Measurements from ENCODE around the gene CYP19A1.

The CYP19A1 gene

DNA sequence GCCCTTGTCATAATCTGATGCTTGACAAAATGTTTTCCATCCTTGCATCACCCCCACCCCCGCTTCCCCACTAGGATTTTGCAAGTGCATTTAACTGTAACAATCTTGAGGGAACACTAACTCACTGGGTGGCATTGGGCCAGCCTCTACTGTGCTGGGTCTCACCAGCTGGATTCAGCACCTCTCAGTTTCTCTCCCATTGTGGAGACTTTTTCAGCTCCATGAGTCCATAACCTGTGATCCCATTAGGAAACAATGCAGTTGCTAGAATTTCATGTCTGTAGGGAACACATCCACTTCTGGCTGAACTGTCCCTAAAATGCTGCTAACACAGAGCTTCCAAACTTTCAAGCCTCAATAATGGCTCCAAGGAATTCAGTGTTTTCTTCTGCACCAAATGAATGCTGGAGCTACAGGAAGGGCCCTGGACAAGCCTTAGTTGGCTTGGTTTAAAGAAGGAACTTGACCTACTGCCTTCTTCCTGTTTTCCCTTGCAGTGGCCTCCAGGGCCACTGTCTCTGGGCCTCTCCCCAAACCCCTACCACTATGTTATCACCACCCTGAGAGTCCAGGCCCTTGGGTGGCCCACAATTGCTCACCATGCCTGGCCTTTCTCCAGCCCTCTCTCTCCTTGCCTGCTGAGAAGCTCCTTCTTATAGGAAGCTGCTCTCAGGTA lies 15.6 kb downstream of the CYP19A1 start:
- no peak for DNase-seq

DNA sequence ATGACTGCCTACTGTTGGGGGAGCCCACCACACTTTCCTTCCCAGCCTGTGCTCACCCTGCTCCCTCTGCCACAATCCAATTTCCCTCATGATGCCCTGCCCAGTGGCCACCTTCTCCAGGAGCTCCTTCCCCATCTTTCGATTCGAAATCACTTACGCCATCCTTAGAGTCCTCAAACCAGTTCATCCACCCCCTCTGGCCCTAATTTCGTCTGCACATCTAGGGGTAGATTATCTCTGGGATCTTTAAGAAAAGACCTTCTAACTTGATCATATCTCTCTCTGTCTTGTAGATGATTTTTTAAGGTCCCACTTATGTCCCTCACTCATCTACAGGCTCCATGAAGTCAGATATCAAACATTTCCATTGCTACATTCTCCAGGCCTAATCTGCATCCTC lies 17.1 kb downstream of the CYP19A1 start:
- DNase-seq = no peak

DNA sequence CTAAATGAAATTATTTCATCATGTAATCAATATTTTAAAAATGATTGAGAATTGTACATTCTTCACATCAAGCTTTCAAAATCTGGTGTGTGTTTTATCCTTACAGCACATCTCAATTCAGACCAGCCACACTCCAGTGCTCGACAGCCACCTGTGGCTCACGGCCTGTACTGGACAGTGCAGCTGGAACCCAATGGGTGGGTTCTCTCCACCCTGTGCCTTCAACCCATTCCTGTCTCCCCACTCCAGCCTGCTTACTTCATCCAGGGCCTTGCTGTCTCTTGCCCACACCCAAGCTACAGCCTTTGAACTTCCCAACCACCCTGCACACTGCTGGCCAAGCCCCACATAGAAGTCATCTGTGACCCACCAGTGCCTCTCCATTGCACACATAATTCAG lies 17.6 kb downstream of the CYP19A1 start:
- DNase-seq = no peak

DNA sequence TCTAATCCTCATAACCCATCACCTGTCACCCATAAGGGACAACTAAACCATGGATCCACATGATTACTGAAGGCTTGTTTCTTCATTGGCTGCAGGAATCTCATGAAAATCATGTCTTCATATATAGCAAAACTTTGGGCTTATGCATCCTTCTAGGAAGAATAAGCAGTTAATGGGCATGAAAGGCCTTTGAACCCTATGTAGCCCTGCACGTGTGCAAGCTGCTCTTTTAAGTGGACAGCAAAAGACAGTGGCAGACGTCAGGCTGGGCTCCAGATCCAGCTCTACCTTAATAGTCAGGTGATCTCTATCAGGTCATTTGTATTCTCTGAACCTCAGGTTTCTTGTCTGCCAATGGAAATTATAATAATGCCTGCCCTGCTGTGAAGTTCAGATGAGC lies 18.9 kb downstream of the CYP19A1 start:
- DNase-seq = no peak

DNA sequence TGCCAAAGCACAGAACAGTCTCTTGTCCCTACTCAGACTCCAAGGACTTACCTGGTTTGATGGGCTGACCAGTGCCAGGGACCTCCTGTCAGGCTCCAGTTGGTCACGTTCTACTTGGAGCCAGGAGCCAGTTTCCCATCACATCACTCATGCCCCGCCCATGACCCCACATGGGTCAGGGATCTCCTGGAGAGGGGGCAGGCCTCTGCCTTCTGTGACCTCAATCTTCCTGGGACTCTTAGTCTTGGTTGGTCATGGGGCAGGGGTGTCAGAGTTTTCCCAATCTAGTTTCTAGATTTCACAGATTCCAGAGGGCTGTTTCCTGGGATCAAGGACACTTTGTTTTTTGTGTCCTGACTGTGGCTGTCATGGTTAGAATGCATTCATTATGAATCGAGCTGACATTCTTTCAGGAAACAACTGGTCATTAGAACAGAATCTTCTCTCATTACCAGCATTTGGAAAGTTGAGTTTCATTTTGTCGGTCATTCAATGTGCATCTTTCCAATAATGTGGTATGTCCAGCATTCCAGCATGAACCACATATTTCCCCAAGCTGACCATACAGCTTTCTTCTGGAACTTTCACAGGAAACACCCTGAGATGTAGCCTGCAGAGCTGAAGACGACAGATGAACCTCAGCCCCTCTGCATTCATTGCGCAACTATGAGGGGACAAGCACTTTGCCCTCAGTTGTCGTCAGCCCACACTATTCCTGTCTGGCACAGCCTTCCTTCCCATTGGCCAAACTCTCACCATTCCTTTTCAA lies 19.8 kb downstream of the CYP19A1 start:
- DNase-seq = no peak

DNA sequence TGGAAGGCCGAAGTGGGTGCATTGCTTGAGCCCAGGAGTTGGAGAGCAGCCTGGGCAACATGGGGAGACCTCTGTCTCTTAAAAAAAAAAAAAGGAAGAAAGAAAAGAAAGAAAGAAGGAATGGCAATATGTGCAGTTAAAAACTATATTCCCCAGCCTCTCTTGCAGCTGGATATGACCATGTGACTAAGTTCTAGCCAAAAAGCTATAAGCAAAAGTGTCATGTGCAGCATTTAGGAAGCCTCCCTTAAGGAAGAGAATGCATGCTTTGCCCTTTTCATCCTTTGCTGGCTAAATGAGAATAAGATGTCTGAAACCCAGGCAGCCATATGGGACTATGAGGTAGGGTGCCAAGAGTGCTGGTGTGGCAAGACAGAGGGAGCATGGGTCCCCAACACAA lies 21.8 kb downstream of the CYP19A1 start:
- no peak for DNase-seq

DNA sequence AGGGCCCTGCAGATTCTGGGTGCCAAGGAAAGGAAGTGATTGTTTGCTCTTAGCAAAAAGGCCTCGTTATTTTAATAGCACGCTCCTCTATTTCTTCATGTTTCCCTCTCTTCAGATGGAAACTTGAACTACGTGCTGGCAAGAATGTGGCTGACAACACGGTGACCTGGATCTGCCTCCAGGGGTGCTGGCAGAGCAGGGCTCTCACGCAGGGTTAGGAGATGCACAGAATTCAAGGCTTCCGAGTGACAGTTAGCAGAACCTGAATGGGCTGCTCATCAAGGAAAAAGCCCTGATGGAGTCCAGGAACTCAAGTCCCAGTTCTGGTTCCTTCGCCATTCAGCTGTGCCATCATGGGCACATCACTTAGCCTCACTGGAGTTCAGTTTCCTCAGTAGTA lies 22.7 kb downstream of the CYP19A1 start:
- DNase-seq = no peak

DNA sequence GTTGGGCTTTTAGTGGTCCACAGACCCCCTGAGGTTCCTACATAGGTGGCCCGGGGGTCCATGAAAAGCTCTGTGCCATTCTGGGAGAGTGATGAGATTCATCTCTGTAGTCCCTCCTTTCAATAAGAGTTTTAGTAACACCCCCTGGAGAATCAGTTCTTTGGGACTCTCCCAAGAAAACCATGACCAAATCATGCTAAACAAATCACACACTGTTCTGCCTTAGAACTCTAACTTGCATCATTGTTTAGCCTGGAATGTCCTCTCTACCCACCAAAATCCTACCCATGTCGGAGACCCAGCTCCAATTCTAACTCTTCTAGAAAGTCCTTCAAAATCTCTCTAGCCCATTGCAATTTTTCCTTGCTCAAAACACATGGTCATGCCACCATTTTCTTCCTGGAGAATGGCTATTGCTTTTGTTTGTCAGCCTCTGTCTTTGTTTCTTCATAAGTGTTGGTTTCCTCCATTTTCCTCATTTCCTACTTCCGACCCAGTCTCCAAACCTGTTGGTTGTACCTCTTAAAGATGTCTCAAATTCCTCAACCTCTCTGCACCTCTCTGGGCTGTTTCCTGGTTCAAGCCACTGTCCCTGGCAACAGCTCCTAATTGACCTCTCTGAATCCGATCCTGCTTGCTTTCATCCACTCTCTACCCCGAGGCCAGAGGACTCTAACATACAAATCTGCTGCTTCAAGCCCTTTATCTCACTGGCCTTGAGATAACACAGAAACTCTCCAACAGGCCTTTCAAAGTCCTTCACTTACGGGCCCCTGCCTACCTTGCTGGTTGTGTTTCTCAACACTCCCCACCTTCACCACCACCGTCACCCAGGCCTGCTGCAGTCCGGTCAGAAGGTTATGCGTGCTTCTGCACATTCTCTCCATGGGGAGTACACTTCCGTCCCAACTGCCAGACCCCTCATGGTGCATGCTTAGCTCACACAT lies 23.7 kb downstream of the CYP19A1 start:
- no peak for DNase-seq

DNA sequence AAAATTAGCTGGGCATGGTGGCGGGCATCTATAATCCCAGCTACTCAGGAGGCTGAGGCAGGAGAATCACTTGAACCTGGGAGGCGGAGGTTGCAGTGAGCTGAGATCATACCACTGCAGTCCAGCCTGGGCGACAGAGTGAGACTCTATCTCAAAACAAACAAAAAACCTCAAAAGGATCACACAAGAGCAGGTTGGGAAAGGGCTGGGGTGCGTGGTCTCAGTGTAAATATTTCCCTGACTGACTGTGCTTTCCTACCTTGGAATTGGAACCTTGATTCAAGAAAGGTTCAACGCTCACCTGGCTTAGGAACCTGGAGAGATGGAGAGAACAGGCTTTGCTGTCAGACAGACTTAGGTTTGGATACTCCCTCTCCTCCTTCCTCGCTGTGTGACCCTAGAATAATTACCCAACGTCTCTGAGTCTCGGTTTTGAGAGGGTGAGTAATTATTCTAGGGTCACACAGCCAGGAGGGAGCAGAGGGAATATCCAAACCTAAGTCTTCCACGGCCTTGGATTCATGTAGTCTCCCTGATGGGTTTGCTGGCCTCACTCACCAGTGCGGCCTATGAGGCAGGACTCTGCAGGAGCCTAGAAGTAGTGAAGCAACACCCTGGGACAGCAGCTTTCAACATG lies 24.6 kb downstream of the CYP19A1 start:
- DNase-seq = no peak

DNA sequence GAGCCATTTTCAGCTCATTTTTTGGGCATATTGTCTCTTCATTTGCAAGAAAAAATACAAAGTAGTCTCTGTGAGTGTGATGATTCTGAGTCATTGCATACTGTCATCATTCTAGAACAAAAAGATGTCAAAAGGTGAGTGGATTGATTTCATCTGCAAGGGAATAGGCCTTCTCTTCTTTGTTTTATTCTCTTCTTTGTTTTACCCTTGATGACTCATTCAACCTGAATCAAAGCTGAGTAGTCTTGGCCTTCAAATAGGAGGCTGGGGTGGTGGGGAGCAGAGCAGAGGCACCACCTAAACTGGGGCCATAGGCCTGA lies 25.4 kb downstream of the CYP19A1 start:
- no peak for DNase-seq

DNA sequence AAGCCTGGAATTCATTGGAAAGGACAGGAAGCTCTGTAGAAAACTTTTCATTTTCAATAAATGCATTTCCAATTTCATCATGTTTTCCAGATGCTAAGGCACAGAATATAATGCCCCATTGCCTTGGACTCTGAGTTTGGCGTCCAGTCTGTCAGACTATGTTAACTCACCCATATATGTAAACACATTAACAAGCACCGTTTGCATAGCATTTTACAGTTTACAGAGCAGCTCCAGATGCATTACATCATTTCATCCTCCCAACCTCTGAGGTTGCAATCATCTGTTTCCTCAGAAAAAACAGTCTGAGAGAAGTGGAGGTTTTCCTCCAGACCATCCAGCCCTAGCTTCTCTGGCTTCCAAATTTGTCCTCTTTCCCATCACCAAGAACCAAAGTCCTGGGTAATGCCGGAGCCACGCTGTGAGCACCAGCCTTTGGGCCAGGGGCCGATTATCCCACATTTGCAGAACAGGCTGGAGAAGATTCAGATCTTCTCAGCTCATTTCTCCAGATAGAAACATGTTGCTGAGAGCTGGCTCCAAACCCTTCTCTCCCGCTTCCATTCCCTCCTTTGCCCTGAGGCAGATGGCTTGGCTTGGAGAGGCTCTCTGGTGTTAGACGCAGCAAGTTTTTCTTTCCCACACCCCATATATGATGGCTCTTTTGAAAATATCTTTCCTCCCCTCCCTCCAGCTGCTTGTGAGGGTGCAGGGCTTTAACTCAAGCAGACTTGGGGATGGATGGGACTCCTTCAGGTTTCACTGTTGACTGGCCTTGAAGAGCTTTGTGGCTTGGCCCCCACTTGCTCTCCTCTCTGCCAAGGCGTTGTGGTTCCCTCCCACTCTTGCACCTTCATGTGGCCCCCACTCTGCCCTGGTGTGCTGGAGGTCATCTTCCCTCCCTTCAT lies 26.0 kb downstream of the CYP19A1 start:
- no peak for DNase-seq

DNA sequence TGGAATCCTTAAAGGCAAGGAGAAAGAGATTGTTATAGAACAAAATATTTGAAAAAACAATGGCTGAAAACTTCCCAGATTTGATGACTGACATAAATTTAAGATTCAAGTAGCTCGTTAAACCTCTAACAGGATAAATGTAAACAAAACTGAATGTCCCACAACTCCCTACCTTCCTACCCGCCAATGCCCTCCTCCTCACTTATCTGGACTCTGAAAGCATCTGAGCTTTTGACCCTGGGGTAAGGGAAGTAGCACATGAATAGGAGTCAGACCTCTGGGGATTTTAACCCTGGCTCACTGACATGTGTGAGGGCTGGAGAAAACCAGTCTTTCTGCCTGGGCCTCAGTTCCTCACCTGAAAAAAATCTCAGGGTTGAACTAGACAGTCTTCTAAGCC lies 26.9 kb downstream of the CYP19A1 start:
- DNase-seq = no peak

DNA sequence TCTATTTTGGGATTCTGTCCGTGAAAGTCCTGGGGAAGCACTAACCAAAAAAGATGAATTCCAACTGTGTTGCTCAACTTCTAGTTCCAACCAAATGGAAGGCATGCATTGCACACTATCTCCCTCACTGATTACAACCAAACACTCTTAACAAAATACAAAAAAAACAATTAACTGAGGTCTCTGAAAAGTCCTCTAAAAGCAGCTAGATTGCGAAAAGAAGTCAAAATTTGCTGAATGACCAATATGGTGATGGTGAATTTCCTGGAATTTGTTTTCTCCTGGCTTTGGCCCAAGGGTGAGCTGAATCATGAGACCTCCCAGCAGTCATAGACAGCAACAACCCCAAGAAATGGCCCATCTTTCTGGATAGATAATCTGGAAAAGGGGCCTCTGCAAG lies 28.3 kb downstream of the CYP19A1 start:
- no peak for DNase-seq

DNA sequence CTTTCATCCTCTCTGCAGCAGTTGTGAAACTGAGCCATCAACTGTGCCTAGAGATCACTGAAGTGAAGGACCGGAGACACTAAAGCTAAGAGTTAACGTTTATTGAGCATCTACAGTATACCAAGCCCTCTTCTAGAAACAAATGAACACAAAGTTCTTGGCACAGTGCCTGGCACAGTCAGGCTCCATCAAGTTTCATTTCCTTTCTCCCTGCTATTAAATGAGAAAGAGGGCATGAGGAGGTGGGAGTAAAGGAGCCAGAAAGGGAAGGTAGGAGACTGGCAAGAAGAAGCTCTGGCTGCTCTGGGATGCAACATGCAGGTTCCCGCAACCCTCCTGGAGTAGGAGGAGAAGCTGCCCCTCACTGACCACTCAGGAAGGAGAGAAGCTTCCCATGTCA lies 30.6 kb downstream of the CYP19A1 start:
- DNase-seq = no peak

DNA sequence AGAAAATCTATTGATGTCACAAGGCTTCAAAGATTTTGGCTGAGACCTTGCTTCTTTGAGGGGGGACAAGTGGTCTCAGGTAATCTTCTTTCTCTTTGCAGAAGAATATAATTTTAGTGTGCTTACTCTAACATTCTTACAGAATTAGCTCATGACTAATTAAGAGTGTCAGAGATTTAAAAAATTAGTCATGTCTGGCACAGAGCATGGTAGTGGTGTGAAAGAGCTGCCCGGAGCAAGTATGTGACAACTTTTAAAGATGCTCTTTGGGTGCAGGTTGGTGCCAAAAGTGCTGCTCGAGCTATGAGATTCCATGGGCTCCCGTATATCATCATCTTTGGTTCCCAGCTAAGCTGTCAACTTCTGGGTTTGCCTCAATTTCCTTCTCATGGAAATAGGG lies 31.1 kb downstream of the CYP19A1 start:
- DNase-seq = no peak

DNA sequence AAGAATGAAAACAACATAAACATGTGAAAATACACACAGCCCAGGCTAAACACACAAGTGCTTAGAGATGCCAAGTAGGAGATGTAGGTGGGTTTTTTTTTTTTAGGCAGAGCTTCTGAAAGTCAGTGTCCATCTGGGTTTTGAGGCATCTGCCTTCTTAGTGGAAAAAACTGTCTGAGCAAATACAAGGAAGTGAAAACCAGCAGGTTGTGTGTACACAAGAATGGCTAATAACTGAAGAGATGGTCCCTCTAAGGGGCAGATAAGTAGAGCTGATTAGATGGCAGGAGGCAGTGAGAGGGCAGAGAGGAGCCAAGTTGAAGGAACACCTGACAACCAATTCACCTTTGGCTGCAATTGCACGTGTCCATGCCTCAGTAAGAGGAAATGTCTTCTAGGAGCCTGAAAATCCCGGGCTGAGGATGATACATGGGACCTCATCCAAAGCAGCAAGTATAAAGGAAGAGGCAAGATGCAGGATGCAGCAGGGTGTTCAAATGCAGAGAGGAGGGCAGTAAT lies 34.9 kb downstream of the CYP19A1 start:
- DNase-seq = no peak

DNA sequence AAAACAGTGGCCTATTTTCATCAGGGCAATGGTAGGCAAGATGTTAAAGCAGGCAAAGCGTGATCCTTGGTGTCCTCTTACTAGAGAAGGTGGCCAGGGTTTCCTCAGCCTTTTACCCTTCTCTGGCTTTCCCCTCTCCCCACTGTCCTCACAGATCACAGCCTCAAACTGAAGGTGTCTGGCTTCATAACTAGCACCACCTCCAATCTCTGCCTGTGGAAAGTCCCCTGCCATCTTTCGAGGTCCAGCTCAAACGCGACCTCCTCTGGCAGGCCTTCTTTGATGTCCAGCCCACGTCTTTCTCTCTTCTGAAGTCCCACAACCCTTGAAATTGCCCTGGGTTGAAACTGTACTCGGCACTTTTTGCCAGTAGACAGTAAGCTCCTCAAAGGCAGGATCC lies 35.9 kb downstream of the CYP19A1 start:
- DNase-seq = no peak

DNA sequence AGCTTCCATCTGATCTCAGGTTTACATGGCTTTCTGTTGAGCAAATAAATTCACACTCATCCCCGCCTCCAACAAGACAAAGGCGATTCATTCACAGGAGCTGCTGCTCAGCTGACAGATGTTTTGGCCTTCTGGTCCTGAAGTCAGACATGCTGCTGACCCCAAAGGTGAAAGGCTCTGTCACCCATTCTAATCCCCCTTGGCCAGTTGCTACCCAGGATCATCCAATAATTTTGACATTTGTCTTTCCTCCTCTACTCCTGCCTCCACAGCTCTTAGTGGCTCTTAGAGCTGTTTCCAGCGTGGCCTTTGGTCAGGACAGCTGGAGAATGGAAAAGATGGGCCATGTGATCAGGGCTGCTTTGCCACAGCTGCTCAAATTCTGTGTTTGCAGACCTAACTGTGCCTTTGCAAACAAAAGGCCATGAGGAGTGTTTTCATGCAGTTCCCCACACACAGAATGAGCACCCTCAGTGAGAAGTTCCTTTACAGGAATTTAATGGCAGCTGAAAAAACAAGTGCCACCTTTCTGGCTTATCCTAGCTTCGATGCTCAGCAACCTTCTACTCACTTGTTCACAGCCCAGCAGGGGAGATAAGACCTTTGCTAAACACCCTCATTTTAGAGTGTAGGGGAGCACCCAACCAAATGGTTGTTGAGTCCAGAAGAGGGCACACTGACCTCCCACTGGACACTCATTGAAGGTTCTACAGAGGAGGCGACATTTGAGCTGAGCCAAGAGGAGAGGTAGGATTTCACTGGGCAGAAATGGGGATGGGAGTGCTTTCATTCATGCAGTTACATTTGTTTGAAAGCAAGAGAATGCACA lies 39.0 kb downstream of the CYP19A1 start:
- no peak for DNase-seq

DNA sequence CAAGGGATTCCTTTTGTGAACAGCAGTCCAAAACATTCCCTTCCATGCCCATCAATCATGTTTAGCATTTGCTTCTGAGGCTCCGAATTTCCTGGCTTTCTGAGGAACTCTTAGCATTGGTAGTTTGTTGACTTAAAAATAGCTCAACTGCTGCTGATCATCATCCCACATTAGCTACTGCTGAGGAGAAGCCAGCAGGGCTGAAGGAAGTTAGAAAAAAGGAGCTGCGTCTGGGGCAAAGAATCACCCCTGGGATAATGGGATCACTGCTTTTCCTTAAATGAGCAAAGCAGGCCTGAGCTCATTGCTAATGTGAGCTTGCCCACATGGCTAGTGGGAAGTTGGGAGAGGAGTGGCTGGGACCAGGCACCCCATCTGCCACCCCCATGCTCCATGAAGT lies 39.8 kb downstream of the CYP19A1 start:
- no peak for DNase-seq

DNA sequence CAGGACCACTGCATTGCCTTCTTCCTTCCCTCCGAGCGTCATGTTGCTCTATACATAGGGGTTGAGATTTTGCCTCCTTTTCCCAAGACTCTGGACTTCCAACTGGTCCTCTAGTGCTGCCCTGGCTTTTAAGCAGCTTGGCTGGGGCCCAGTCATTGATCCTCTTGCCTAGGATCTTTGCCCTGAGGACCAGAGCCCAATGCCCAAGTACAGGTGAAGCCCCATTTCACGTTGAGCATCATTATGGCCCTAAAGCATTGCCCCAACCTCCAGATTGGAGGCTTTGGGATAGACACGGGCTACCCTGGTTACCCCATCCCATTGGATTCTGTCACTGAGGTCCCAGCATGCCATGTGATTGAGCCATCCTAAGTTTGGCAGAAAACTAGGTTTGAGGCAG lies 47.7 kb downstream of the CYP19A1 start:
- no peak for DNase-seq

DNA sequence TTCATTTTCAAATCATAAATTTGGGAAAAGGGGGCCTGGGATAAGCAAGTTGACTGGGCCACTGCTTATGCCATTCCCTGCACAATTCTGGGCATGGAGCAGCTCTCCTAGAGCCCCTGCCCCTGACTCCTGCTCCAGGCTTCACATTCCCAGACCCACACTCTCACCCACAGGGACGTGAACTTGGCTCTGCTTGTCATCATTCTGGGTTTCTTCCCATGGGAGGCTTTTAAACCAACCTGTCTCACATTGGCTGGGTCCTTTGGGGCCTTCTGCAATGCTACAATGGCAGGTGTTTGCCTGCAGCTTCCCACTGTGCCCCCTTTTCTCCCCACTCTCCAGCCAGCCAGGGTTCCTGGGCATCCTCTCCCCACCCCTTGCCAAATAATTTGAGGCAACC lies 49.1 kb downstream of the CYP19A1 start:
- DNase-seq = no peak
